Liver (tissue), 9 donors: ENCODE measurements around the gene NAA35. TPM values are rescaled to one million over a fixed set of nuclear protein-coding genes. Genes with fewer than 3 reads are reported as not detected.

Experiments
- DNase-seq: peaks from one replicate; pipeline ENCODE4 v3.0.0-alpha.2; 2017; ENCODE audit warnings: low spot score
- H3K27ac ChIP-seq, 2 donors: one replicate each; pipeline ENCODE4 v1.7.0; 2013; ENCODE audit warnings: inconsistent platforms in 2 of 2, low read length in 2 of 2, control low read depth in 1 of 2, low read depth in 1 of 2, mild to moderate bottlenecking in 1 of 2
- H3K27me3 ChIP-seq, 4 donors: one replicate each; pipeline versions ENCODE4 v1.6.1 to v1.7.0; 2013; ENCODE audit warnings: low read length in 3 of 4, inconsistent platforms in 1 of 4, mild to moderate bottlenecking in 1 of 4, moderate library complexity in 1 of 4; ENCODE audit not compliant: control insufficient read depth in 4 of 4, insufficient read depth in 4 of 4
- H3K36me3 ChIP-seq, 4 donors: one replicate each; pipeline versions ENCODE4 v1.6.1 to v1.7.0; 2013; ENCODE audit warnings: low read length in 3 of 4, mild to moderate bottlenecking in 3 of 4, low read depth in 1 of 4, moderate library complexity in 1 of 4; ENCODE audit not compliant: control insufficient read depth in 4 of 4, insufficient read depth in 3 of 4
- H3K4me1 ChIP-seq, 4 donors: one replicate each; pipeline versions ENCODE4 v1.6.1 to v1.7.0; 2013; ENCODE audit warnings: low read length in 3 of 4, mild to moderate bottlenecking in 3 of 4, moderate library complexity in 1 of 4; ENCODE audit not compliant: control insufficient read depth in 4 of 4, insufficient read depth in 4 of 4
- H3K4me3 ChIP-seq, 3 donors: one replicate each; pipeline versions ENCODE4 v1.6.1 to v1.7.0; 2013; ENCODE audit warnings: low read length in 3 of 3, control low read depth in 1 of 3, low read depth in 1 of 3, mild to moderate bottlenecking in 1 of 3
- H3K9ac ChIP-seq, 2 donors: one replicate each; pipeline ENCODE4 v1.7.0; 2013; ENCODE audit warnings: low read length in 2 of 2, mild to moderate bottlenecking in 2 of 2, moderate library complexity in 2 of 2, control low read depth in 1 of 2, low read depth in 1 of 2
- H3K9me3 ChIP-seq, 4 donors: one replicate each; pipeline versions ENCODE4 v1.6.1 to v1.7.0; 2013; ENCODE audit warnings: low read length in 3 of 4; ENCODE audit not compliant: control insufficient read depth in 4 of 4
- FOXA1 ChIP-seq: IDR thresholded peaks from 2 replicates; pipeline ENCODE4 v1.6.1; 2016; ENCODE audit warnings: antibody characterized with exemption
- FOXA2 ChIP-seq: IDR thresholded peaks from 2 replicates; pipeline ENCODE4 v1.6.1; 2016; ENCODE audit warnings: antibody characterized with exemption
- GABPA ChIP-seq, 2 donors: IDR thresholded peaks in 1 of 2; conservative IDR thresholded peaks in 1 of 2; 2 replicates each; pipeline ENCODE4 v1.6.1; 2016; ENCODE audit warnings: antibody characterized with exemption in 2 of 2, mild to moderate bottlenecking in 1 of 2, moderate library complexity in 1 of 2
- HNF4A ChIP-seq, 2 donors: conservative IDR thresholded peaks; 2 replicates each; pipeline ENCODE4 v1.6.1; 2016; ENCODE audit warnings: antibody characterized with exemption in 2 of 2, mild to moderate bottlenecking in 2 of 2
- HNF4G ChIP-seq: IDR thresholded peaks from 2 replicates; pipeline ENCODE4 v1.6.1; 2016; ENCODE audit warnings: antibody characterized with exemption
- JUND ChIP-seq, 2 donors: IDR thresholded peaks; 2 replicates each; pipeline ENCODE4 v1.6.1; 2016; ENCODE audit warnings: antibody characterized with exemption in 2 of 2
- NR2F2 ChIP-seq: IDR thresholded peaks from 2 replicates; pipeline ENCODE4 v1.6.1; 2016; ENCODE audit warnings: antibody characterized with exemption
- RAD21 ChIP-seq, 2 donors: IDR thresholded peaks; 2 replicates each; pipeline ENCODE4 v1.6.1; 2016; ENCODE audit warnings: antibody characterized with exemption in 2 of 2, mild to moderate bottlenecking in 2 of 2
- RXRA ChIP-seq, 2 donors: IDR thresholded peaks; 2 replicates each; pipeline ENCODE4 v1.6.1; 2017 to 2018; ENCODE audit warnings: antibody characterized with exemption in 2 of 2, mild to moderate bottlenecking in 1 of 2
- SP1 ChIP-seq: IDR thresholded peaks from 2 replicates; pipeline ENCODE4 v1.6.1; 2018; ENCODE audit warnings: antibody characterized with exemption, mild to moderate bottlenecking
- TAF1 ChIP-seq: conservative IDR thresholded peaks from 2 replicates; pipeline ENCODE4 v1.6.1; 2016; ENCODE audit warnings: antibody characterized with exemption, mild to moderate bottlenecking
- YY1 ChIP-seq: IDR thresholded peaks from 2 replicates; pipeline ENCODE4 v1.6.1; 2016; ENCODE audit warnings: antibody characterized with exemption, mild to moderate bottlenecking
- WGBS: extraction: QIAGEN DNeasy Blood & Tissue Kit; methylation state at CpG from one replicate; pipeline ENCODE4 v1.1.7; 2013; 5-methylcytosine and 5-hydroxymethylcytosine counted together
- polyA plus RNA-seq, 2 donors: library from polyadenylated mRNA; stranded (reverse) in 1 of 2; unstranded in 1 of 2; fragments of 200-250 nt in 1 of 2; fragments of >200 nt in 1 of 2; fragmentation: Nextera tagmentation in 1 of 2; extraction: Ambion mirVana in 1 of 2; gene quantifications; one replicate each; pipeline versions ENCODE4 v1.2.1 to v1.2.3, GENCODE V29; 2013 to 2015
- total RNA-seq, 2 donors: library from RNA; depleted of rRNA; stranded (reverse); fragments of >200 nt; gene quantifications; one replicate each; pipeline ENCODE4 v1.2.3, GENCODE V29; 2014
- TF ChIP-seq, protein P1 (sequence below): IDR thresholded peaks from 2 replicates; pipeline ENCODE4 v1.6.1; 2016; ENCODE audit warnings: antibody characterized with exemption, mild to moderate bottlenecking
- TF ChIP-seq, protein P2 (sequence below): fragments of 150-350 bp; IDR thresholded peaks from 2 replicates; pipeline ENCODE4 v1.5.1; 2017; ENCODE audit warnings: improper control_type of control experiment, low read depth, low read length; ENCODE audit not compliant: missing input control
- TF ChIP-seq, protein P3 (sequence below): IDR thresholded peaks from 2 replicates; pipeline ENCODE4 v1.6.1; 2016; ENCODE audit warnings: antibody characterized with exemption
- TF ChIP-seq, protein P4 (sequence below): IDR thresholded peaks from 2 replicates; pipeline ENCODE4 v1.6.1; 2016; ENCODE audit warnings: antibody characterized with exemption
- TF ChIP-seq, protein P5 (sequence below): IDR thresholded peaks from 2 replicates; pipeline ENCODE4 v1.6.1; 2016; ENCODE audit warnings: antibody characterized with exemption
- donor health status: healthy.
- donor health status: healthy.
- donor health status: healthy.
- donor health status: healthy.
- donor health status: healthy.

Gene NAA35
- total and polyA plus RNA-seq, 4 donors, result 5.2 to 14.8 (median 9.2) TPM

DNA sequence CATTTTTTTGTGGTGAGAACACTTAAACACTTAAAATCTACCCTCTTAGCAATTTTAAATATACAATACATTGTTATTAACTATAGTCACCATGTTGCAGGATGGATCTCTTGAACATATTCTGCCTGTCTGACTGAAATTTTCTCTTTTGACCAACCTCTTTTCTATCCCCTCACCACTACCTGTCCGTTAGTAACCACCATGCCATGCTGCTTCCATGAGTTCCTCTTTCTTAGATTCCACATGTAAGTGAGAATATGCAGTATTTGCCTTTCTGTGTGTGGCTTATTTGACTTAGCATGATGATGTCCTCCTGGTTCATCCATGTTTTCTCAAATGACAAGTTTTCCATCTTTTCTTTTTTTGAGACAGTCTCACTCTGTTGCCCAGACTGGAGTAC is 48.5 kb upstream of the NAA35 start:
- DNase-seq, result no peak
- 90% methylated on average over 1 of the region's 1 CpG for WGBS
- no peaks in the 10 kb centered on the region for H3K9me3 ChIP-seq
- no peak overlapping the region for H3K9ac ChIP-seq
- no peak overlapping the region for H3K27ac ChIP-seq
- no peak overlapping the region for H3K4me3 ChIP-seq
- TF ChIP-seq, protein P1, sequence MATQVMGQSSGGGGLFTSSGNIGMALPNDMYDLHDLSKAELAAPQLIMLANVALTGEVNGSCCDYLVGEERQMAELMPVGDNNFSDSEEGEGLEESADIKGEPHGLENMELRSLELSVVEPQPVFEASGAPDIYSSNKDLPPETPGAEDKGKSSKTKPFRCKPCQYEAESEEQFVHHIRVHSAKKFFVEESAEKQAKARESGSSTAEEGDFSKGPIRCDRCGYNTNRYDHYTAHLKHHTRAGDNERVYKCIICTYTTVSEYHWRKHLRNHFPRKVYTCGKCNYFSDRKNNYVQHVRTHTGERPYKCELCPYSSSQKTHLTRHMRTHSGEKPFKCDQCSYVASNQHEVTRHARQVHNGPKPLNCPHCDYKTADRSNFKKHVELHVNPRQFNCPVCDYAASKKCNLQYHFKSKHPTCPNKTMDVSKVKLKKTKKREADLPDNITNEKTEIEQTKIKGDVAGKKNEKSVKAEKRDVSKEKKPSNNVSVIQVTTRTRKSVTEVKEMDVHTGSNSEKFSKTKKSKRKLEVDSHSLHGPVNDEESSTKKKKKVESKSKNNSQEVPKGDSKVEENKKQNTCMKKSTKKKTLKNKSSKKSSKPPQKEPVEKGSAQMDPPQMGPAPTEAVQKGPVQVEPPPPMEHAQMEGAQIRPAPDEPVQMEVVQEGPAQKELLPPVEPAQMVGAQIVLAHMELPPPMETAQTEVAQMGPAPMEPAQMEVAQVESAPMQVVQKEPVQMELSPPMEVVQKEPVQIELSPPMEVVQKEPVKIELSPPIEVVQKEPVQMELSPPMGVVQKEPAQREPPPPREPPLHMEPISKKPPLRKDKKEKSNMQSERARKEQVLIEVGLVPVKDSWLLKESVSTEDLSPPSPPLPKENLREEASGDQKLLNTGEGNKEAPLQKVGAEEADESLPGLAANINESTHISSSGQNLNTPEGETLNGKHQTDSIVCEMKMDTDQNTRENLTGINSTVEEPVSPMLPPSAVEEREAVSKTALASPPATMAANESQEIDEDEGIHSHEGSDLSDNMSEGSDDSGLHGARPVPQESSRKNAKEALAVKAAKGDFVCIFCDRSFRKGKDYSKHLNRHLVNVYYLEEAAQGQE, result no peak
- TF ChIP-seq FOXA2, result no peak
- TF ChIP-seq HNF4G, result no peak
- TF ChIP-seq SP1, result no peak
- TF ChIP-seq FOXA1, result no peak
- TF ChIP-seq RXRA (IDR thresholded peaks at IDR 0.05), result no peak
- no peak for TF ChIP-seq JUND (IDR thresholded peaks at IDR 0.05)
- TF ChIP-seq RAD21 (IDR thresholded peaks at IDR 0.05), result no peak
- TF ChIP-seq NR2F2, result no peak
- TF ChIP-seq TAF1, result no peak
- TF ChIP-seq, protein P2, sequence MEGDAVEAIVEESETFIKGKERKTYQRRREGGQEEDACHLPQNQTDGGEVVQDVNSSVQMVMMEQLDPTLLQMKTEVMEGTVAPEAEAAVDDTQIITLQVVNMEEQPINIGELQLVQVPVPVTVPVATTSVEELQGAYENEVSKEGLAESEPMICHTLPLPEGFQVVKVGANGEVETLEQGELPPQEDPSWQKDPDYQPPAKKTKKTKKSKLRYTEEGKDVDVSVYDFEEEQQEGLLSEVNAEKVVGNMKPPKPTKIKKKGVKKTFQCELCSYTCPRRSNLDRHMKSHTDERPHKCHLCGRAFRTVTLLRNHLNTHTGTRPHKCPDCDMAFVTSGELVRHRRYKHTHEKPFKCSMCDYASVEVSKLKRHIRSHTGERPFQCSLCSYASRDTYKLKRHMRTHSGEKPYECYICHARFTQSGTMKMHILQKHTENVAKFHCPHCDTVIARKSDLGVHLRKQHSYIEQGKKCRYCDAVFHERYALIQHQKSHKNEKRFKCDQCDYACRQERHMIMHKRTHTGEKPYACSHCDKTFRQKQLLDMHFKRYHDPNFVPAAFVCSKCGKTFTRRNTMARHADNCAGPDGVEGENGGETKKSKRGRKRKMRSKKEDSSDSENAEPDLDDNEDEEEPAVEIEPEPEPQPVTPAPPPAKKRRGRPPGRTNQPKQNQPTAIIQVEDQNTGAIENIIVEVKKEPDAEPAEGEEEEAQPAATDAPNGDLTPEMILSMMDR, result no peak
- no peaks in the 10 kb centered on the region for H3K36me3 ChIP-seq
- H3K27me3 ChIP-seq, result no peaks in the 10 kb centered on the region
- H3K4me1 ChIP-seq, result no peaks in the 10 kb centered on the region

DNA sequence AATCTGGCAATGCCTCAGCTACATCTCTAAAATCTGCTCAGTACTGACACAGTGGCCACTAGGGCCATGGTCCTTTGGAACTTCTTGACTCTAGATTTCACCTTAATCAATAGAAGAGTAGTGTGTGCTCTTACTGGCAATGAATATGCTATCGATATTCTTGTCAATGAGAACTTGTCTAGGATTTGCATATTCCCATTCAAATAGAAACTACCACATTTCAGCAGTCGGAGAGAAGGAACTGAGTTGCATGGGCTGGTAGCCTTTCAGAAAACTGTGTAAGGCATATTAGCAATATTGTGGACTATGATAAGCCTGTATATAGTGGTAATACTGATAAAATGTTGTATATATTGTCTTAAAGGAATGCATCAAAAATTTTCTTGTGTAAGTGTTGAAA is 45.3 kb upstream of the NAA35 start:
- Histone ChIP-seq H3K4me1 (no peaks in the 10 kb centered on the region), H3K27me3 (no peaks in the 10 kb centered on the region), H3K9ac (no peak overlapping the region), H3K27ac (no peak overlapping the region), H3K4me3 (no peak overlapping the region), H3K9me3 (no peaks in the 10 kb centered on the region), H3K36me3 (no peaks in the 10 kb centered on the region)
- TF ChIP-seq, protein P3, sequence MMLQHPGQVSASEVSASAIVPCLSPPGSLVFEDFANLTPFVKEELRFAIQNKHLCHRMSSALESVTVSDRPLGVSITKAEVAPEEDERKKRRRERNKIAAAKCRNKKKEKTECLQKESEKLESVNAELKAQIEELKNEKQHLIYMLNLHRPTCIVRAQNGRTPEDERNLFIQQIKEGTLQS, result no peak
- TF ChIP-seq FOXA2 (no peak), TAF1 (no peak), NR2F2 (no peak), JUND (IDR thresholded peaks at IDR 0.05) (no peak), SP1 (no peak), GABPA (IDR thresholded peaks at IDR 0.05 in 1 of 2, conservative IDR thresholded peaks at IDR 0.05 in 1 of 2) (no peak), YY1 (no peak), HNF4G (no peak), FOXA1 (no peak), RXRA (IDR thresholded peaks at IDR 0.05) (no peak), RAD21 (IDR thresholded peaks at IDR 0.05) (no peak), HNF4A (conservative IDR thresholded peaks at IDR 0.05) (no peak)
- TF ChIP-seq, protein P4, sequence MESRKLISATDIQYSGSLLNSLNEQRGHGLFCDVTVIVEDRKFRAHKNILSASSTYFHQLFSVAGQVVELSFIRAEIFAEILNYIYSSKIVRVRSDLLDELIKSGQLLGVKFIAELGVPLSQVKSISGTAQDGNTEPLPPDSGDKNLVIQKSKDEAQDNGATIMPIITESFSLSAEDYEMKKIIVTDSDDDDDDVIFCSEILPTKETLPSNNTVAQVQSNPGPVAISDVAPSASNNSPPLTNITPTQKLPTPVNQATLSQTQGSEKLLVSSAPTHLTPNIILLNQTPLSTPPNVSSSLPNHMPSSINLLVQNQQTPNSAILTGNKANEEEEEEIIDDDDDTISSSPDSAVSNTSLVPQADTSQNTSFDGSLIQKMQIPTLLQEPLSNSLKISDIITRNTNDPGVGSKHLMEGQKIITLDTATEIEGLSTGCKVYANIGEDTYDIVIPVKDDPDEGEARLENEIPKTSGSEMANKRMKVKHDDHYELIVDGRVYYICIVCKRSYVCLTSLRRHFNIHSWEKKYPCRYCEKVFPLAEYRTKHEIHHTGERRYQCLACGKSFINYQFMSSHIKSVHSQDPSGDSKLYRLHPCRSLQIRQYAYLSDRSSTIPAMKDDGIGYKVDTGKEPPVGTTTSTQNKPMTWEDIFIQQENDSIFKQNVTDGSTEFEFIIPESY, result no peak
- TF ChIP-seq, protein P1, result no peak
- TF ChIP-seq, protein P5, sequence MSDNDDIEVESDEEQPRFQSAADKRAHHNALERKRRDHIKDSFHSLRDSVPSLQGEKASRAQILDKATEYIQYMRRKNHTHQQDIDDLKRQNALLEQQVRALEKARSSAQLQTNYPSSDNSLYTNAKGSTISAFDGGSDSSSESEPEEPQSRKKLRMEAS, result no peak
- TF ChIP-seq, protein P2, result no peak
- DNase-seq, result no peak
- WGBS, result 92% methylated on average over 2 of the region's 2 CpGs
